Parathyroid adenoma (tissue), 2 donors: ENCODE data around the gene SCAI.

ENCODE experiments used
- H2AFZ ChIP-seq: fragments of 300-600 bp; sonication (generic); one replicate; pipeline ENCODE4 v1.7.0; 2017; ENCODE audit warnings: antibody characterized with exemption, mild to moderate bottlenecking
- H3K27ac ChIP-seq: fragments of 300-600 bp; sonication (generic); one replicate; pipeline ENCODE4 v1.7.0; 2017
- H3K27me3 ChIP-seq: fragments of 300-600 bp; sonication (generic); one replicate; pipeline ENCODE4 v1.7.0; 2017; ENCODE audit warnings: low read length; ENCODE audit not compliant: control insufficient read depth, insufficient read depth
- H3K36me3 ChIP-seq: fragments of 300-600 bp; sonication (generic); one replicate; pipeline ENCODE4 v1.7.0; 2017; ENCODE audit warnings: low read length; ENCODE audit not compliant: control insufficient read depth, insufficient read depth
- H3K4me1 ChIP-seq: fragments of 300-600 bp; sonication (generic); one replicate; pipeline ENCODE4 v1.7.0; 2017; ENCODE audit warnings: control low read depth
- H3K4me2 ChIP-seq: fragments of 300-600 bp; sonication (generic); one replicate; pipeline ENCODE4 v1.7.0; 2017; ENCODE audit warnings: low read length
- H3K4me3 ChIP-seq: fragments of 300-600 bp; sonication (generic); one replicate; pipeline ENCODE4 v1.7.0; 2017; ENCODE audit warnings: low read depth, low read length
- H3K79me2 ChIP-seq: fragments of 300-600 bp; sonication (generic); one replicate; pipeline ENCODE4 v1.7.0; 2017; ENCODE audit warnings: control low read depth
- H3K9ac ChIP-seq: fragments of 300-600 bp; sonication (generic); one replicate; pipeline ENCODE4 v1.7.0; 2017; ENCODE audit warnings: mild to moderate bottlenecking
- H3K9me3 ChIP-seq: fragments of 300-600 bp; sonication (generic); one replicate; pipeline ENCODE4 v1.7.0; 2017; ENCODE audit warnings: low read length; ENCODE audit not compliant: control insufficient read depth
- CTCF ChIP-seq: fragments of 300-600 bp; sonication (generic); IDR thresholded peaks from one replicate; pipeline ENCODE4 v1.7.0; 2017; ENCODE audit warnings: antibody characterized with exemption, mild to moderate bottlenecking
- donor health status: primary hyperparathyroidism.

Gene SCAI

GRCh38 chr9:125161284-125161918 is 18.1 kb upstream of the SCAI start:
- no peak overlapping the region for H3K27ac ChIP-seq
- H3K36me3 ChIP-seq: no peaks in the 10 kb centered on the region
- no peak overlapping the region for H3K4me3 ChIP-seq

GRCh38 chr9:125160750-125161149 is 17.4 kb upstream of the SCAI start:
- TF ChIP-seq CTCF: no peak
- H3K4me1 ChIP-seq: no peaks in the 10 kb centered on the region
- no peaks in the 10 kb centered on the region for H3K9me3 ChIP-seq
- H3K79me2 ChIP-seq: no peaks in the 10 kb centered on the region
- no peak overlapping the region for H3K9ac ChIP-seq
- peak overlapping the region; percentile 6 for H3K4me2 ChIP-seq
- no peaks in the 10 kb centered on the region for H3K36me3 ChIP-seq
- no peak overlapping the region for H2AFZ ChIP-seq
- no peaks in the 10 kb centered on the region for H3K27me3 ChIP-seq
- H3K4me3 ChIP-seq: no peak overlapping the region
- H3K27ac ChIP-seq: no peak overlapping the region

More at GRCh38 chr9:125161284-125161918, 18.1 kb upstream of the SCAI start:
- TF ChIP-seq CTCF: no peak
- Histone ChIP-seq H2AFZ (no peak overlapping the region), H3K9ac (no peak overlapping the region), H3K27me3 (no peaks in the 10 kb centered on the region), H3K4me2 (peak overlapping the region; percentile 6), H3K4me1 (no peaks in the 10 kb centered on the region), H3K9me3 (no peaks in the 10 kb centered on the region), H3K79me2 (no peaks in the 10 kb centered on the region)

GRCh38 chr9:125156551-125156950 is 13.2 kb upstream of the SCAI start:
- H3K4me1 ChIP-seq: no peaks in the 10 kb centered on the region
- no peaks in the 10 kb centered on the region for H3K79me2 ChIP-seq
- no peak overlapping the region for H2AFZ ChIP-seq
- H3K4me2 ChIP-seq: no peak overlapping the region
- H3K9me3 ChIP-seq: no peaks in the 10 kb centered on the region
- H3K36me3 ChIP-seq: no peaks in the 10 kb centered on the region
- no peak for TF ChIP-seq CTCF
- no peaks in the 10 kb centered on the region for H3K27me3 ChIP-seq
- no peak overlapping the region for H3K27ac ChIP-seq
- no peak overlapping the region for H3K9ac ChIP-seq
- no peak overlapping the region for H3K4me3 ChIP-seq

GRCh38 chr9:125153712-125154367 is 10.5 kb upstream of the SCAI start:
- no peak overlapping the region for H3K27ac ChIP-seq
- no peak for TF ChIP-seq CTCF
- H3K36me3 ChIP-seq: no peaks in the 10 kb centered on the region

GRCh38 chr9:125151730-125152129 is 8.4 kb upstream of the SCAI start:
- no peak overlapping the region for H3K4me2 ChIP-seq
- H3K9me3 ChIP-seq: no peaks in the 10 kb centered on the region
- no peak for TF ChIP-seq CTCF
- H3K79me2 ChIP-seq: no peaks in the 10 kb centered on the region
- H3K27me3 ChIP-seq: no peaks in the 10 kb centered on the region
- H2AFZ ChIP-seq: no peak overlapping the region
- H3K36me3 ChIP-seq: no peaks in the 10 kb centered on the region
- no peak overlapping the region for H3K4me3 ChIP-seq
- no peak overlapping the region for H3K9ac ChIP-seq
- no peaks in the 10 kb centered on the region for H3K4me1 ChIP-seq
- no peak overlapping the region for H3K27ac ChIP-seq

More at GRCh38 chr9:125153712-125154367, 10.5 kb upstream of the SCAI start:
- no peak overlapping the region for H3K4me3 ChIP-seq
- H3K27me3 ChIP-seq: no peaks in the 10 kb centered on the region
- H3K79me2 ChIP-seq: no peaks in the 10 kb centered on the region
- H3K4me2 ChIP-seq: no peak overlapping the region
- no peak overlapping the region for H2AFZ ChIP-seq
- H3K9ac ChIP-seq: no peak overlapping the region
- no peaks in the 10 kb centered on the region for H3K4me1 ChIP-seq
- no peaks in the 10 kb centered on the region for H3K9me3 ChIP-seq
